ENCODE results near the gene DENND1A. TPM values are rescaled to one million over a fixed set of nuclear protein-coding genes. Genes with fewer than 3 reads are reported as not detected.

DENND1A gene
- polyA plus RNA-seq, 1 donor = 16.7 TPM

- no peak for DNase-seq
Observed at GRCh38 chr9:123362856-123363255, 567.1 kb downstream of the DENND1A start.

- no peak for DNase-seq
Observed at GRCh38 chr9:123361731-123362510, 568.0 kb downstream of the DENND1A start.

GRCh38 chr9:123361086-123361730, 568.7 kb downstream of the DENND1A start:
- DNase-seq = no peak

GRCh38 chr9:123360161-123361085, 569.5 kb downstream of the DENND1A start:
- no peak for DNase-seq

GRCh38 chr9:123359546-123359945, 570.4 kb downstream of the DENND1A start:
- no peak for DNase-seq

- no peak for DNase-seq
Observed at GRCh38 chr9:123359106-123359505, 570.8 kb downstream of the DENND1A start.

- DNase-seq = no peak
Observed at GRCh38 chr9:123358181-123358905, 571.6 kb downstream of the DENND1A start.

GRCh38 chr9:123357743-123358059, 572.2 kb downstream of the DENND1A start:
- no peak for DNase-seq

GRCh38 chr9:123356851-123357742, 572.8 kb downstream of the DENND1A start:
- no peak for DNase-seq

GRCh38 chr9:123355761-123356431, 574.0 kb downstream of the DENND1A start, which contains the start of gene CRB2:
Gene CRB2 (plus strand): TSS chr9:123356197. CDS start chr9:123356261, 64 bp downstream.
- no peak for DNase-seq

GRCh38 chr9:123354806-123355508, 575.0 kb downstream of the DENND1A start:
- no peak for DNase-seq

GRCh38 chr9:123353984-123354591, 575.8 kb downstream of the DENND1A start:
- DNase-seq = no peak

- DNase-seq = no peak
Observed at GRCh38 chr9:123353041-123353440, 576.9 kb downstream of the DENND1A start.

GRCh38 chr9:123350590-123351310, 579.2 kb downstream of the DENND1A start:
- DNase-seq = no peak

- DNase-seq = peak; percentile 71
Observed at GRCh38 chr9:123349691-123350480, 580.0 kb downstream of the DENND1A start.

- DNase-seq = no peak
Observed at GRCh38 chr9:123349033-123349432, 580.9 kb downstream of the DENND1A start.

GRCh38 chr9:123348317-123348992, 581.5 kb downstream of the DENND1A start:
- no peak for DNase-seq

All from hindlimb muscle (tissue), 1 donor.